ENCODE results near the gene MYADML2. TPM values are rescaled to one million over a fixed set of nuclear protein-coding genes. Genes with fewer than 3 reads are reported as not detected.

The MYADML2 gene
- total RNA-seq, 1 donor from 2014 or later: 4.0 TPM

GRCh38 chr17:81904600-81905423, 42.2 kb downstream of the MYADML2 start:
- no peak for ATAC-seq
- intact Hi-C loops (cut with micrococcal nuclease): no loop called here
- no peak for DNase-seq

- intact Hi-C loops (cut with micrococcal nuclease): no loop called here
- ATAC-seq: no peak
- DNase-seq: no peak
These were observed 43.0 kb downstream of the MYADML2 start for GRCh38 chr17:81903896-81904599.

GRCh38 chr17:81903415-81903831, 43.6 kb downstream of the MYADML2 start:
- ATAC-seq: no peak
- no peak for DNase-seq

GRCh38 chr17:81902653-81903414, 44.2 kb downstream of the MYADML2 start:
- intact Hi-C loops (cut with micrococcal nuclease): no loop called here
- DNase-seq: no peak
- peak; percentile 4 for ATAC-seq

More at GRCh38 chr17:81903415-81903831, 43.6 kb downstream of the MYADML2 start:
- intact Hi-C loops (cut with micrococcal nuclease): no loop called here

GRCh38 chr17:81902023-81902652, 44.9 kb downstream of the MYADML2 start, which contains the start of gene NPB:
Gene NPB (plus strand): TSS chr17:81902238. CDS start chr17:81902278, 40 bp downstream.
- intact Hi-C loops (cut with micrococcal nuclease): no loop called here
- ATAC-seq: peak; percentile 73
- peak; percentile 62 for DNase-seq

- ATAC-seq (peak; percentile 6), DNase-seq (no peak)
- intact Hi-C loops (cut with micrococcal nuclease): no loop called here
These were observed 45.6 kb downstream of the MYADML2 start for GRCh38 chr17:81901167-81902022.

GRCh38 chr17:81900181-81900820, 46.7 kb downstream of the MYADML2 start:
- DNase-seq: no peak
- intact Hi-C loops (cut with micrococcal nuclease): no loop called here
- ATAC-seq: no peak

GRCh38 chr17:81899514-81900166, 47.4 kb downstream of the MYADML2 start:
- intact Hi-C loops (cut with micrococcal nuclease): no loop called here
- DNase-seq (no peak), ATAC-seq (no peak)

- DNase-seq: no peak
- intact Hi-C loops (cut with micrococcal nuclease): no loop called here
These were observed 48.1 kb downstream of the MYADML2 start for GRCh38 chr17:81898885-81899284.

GRCh38 chr17:81898029-81898866, 48.8 kb downstream of the MYADML2 start:
- ATAC-seq (no peak), DNase-seq (no peak)
- intact Hi-C loops (cut with micrococcal nuclease): no loop called here

More at GRCh38 chr17:81898885-81899284, 48.1 kb downstream of the MYADML2 start:
- ATAC-seq: no peak

- DNase-seq (no peak), ATAC-seq (no peak)
- intact Hi-C loops (cut with micrococcal nuclease): no loop called here
These were observed 51.6 kb downstream of the MYADML2 start for GRCh38 chr17:81895400-81895799.

GRCh38 chr17:81891303-81891552, 55.8 kb downstream of the MYADML2 start:
- intact Hi-C loops (cut with micrococcal nuclease): no loop called here
- no peak for ATAC-seq
- no peak for DNase-seq

GRCh38 chr17:81890447-81891302, 56.4 kb downstream of the MYADML2 start:
- no peak for DNase-seq
- intact Hi-C loops (cut with micrococcal nuclease): no loop called here

More at GRCh38 chr17:81890447-81891302, 56.4 kb downstream of the MYADML2 start:
- no peak for ATAC-seq

Data from left ventricle myocardium superior (tissue), 1 donor.